GM21390 (cell line): ENCODE results near the gene TPK1.

Source experiments
- ATAC-seq: cut with Tn5 transposase; IDR thresholded peaks from one replicate; pipeline ENCODE4 v1.9.1; 2021; ENCODE audit not compliant: unreplicated experiment

Gene TPK1

DNA sequence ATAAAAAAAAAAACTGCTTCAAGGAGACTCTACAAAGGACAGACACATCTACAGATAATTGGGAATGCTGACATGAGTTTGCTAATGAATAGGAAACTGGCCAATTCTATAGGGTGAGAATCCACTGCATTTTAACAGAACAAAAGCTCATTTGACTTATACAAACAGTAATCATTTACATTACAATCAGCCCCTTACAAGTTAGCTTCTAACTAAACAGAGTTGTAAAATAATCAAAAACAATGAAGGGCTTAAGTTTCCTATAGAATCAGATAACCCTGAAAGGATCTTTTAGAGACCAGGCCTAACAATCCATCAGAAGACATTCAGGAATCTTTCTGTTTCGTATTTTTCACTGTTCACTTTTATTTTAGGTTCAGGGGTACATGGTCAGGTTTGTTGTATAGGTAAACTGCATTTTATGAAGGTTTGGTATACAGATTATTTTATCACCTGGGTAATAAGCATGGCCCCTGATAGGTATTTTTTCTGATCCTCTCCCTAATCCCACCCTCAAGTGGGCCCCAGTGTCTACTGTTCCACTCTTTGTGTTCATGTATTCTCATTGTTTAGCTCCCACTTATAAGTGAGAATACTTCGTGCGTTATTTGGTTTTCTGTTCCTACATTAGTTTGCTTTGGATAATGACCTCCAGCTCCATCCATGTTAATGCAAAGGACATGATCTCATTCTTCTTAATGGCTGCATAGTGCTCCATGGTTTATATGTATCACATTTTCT, 301.0 kb downstream of the TPK1 start:
- no peak for ATAC-seq

GRCh38 chr7:144534196-144534595, 301.7 kb downstream of the TPK1 start:
- ATAC-seq: no peak

- no peak for ATAC-seq
Observed at GRCh38 chr7:144531181-144531580, 304.7 kb downstream of the TPK1 start.

- ATAC-seq: peak; percentile 99
Observed at GRCh38 chr7:144529269-144529926, 306.5 kb downstream of the TPK1 start.

DNA sequence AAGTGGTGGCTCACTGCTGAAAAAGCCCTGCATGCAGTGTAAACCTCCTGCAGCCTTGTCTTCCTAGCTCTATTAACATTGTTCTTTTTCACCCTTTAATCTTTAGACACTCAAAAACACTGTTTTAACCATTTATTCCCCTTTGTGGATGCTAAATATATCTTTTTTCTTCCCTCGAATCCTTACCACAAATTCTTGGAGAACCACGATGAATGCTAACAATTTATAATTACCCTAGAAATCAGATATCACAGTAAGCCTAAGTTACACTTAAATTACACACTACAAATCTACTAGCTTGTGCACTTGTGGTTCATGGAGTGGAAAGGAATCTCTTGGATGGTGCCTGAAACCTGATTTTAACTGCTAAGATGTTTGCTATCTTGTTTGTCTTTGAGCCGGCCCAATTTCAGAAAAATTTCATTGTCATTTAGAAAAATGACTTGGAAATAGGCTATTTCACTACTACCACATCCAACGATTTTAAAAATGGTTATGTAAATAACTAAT, 307.3 kb downstream of the TPK1 start:
- no peak for ATAC-seq

- no peak for ATAC-seq
Observed at GRCh38 chr7:144527051-144527471, 308.8 kb downstream of the TPK1 start.

- no peak for ATAC-seq
Observed at GRCh38 chr7:144525956-144526355, 309.9 kb downstream of the TPK1 start.

DNA sequence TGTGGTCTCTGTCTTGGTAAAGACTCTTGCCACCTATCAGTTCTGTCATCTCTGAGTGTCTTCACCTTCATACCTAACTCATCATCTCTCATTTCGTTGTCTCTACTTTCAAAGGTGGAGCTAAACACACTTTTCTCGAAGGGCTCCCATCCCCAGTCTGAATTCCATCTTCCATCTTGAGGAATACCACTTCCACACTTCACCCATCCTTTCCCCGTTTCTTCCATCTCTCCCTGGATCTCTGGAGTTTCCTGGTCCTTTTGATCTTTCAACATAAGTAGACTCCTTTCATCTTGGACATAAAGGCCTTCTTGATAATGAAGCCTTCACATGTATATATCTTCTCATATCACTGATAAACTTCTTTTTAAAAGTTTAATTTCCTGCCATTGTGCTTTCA, 311.6 kb downstream of the TPK1 start:
- ATAC-seq: no peak

GRCh38 chr7:144523621-144524020, 312.2 kb downstream of the TPK1 start:
- ATAC-seq: no peak

DNA sequence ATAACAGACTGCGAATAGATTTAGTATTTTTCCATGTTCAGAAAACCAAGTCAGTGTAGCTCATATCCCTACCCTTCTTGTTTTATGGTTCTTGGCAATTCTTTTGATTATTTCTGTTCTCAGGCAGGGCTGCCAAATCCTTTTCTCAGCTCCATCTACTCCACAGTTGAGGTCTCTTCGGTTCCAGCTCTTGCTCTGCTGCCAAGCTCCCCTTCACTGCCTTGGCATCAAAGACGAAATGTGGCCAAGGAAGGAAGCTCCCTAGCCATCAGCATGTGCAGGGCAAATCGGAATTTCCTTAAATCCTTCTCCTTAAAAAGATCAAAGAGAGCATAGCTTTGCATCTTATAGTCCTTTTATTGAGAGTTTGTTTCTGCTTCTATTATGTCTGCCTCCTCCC, 315.9 kb downstream of the TPK1 start:
- ATAC-seq: no peak

- no peak for ATAC-seq
Observed at GRCh38 chr7:144518360-144518759, 317.5 kb downstream of the TPK1 start.

- ATAC-seq: no peak
Observed at GRCh38 chr7:144517749-144518148, 318.1 kb downstream of the TPK1 start.

- ATAC-seq: no peak
Observed at GRCh38 chr7:144516729-144517525, 318.9 kb downstream of the TPK1 start.

DNA sequence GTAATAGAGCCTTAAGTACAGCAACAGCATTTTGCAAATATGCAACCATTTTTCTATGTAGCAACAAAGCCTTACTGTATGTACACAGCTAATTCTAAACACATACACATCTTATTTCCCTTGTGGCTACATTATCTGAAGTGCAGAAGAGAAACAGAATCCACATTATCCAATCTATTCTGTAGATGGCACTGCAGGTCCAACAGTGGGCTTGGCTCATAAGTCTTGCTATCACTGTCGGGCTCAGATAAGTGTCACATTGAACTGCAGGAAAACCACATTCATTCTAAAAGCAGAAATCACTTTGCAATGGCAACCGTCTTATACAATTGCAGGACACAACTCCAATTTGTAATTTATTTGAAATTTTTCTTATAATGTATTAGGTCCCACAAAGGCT, 322.5 kb downstream of the TPK1 start:
- peak; percentile 43 for ATAC-seq

GRCh38 chr7:144510621-144511020, 325.2 kb downstream of the TPK1 start:
- ATAC-seq: no peak

- peak; percentile 99 for ATAC-seq
Observed at GRCh38 chr7:144508702-144509101, 327.2 kb downstream of the TPK1 start.

- ATAC-seq: no peak
Observed at GRCh38 chr7:144503215-144503614, 332.6 kb downstream of the TPK1 start.

- no peak for ATAC-seq
Observed at GRCh38 chr7:144500225-144500624, 335.6 kb downstream of the TPK1 start.

DNA sequence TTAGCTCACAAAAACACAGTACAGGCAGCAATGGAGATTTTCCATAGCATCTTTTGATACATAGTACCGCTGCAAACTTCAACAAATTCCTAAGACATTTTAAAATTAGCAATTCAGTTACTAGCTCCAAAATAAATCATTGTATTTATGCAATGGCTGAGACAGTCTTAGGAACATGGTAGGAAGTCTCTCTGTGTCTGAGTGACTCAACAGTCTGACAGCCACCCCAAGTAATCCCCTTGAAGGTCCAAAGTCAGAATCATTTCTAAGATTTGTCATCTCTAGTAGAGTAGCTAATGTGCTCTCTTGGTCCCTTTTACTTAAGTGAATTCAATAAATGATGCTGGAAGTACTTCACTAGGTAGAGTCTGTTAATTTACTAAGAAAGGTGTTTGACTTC, 338.6 kb downstream of the TPK1 start:
- no peak for ATAC-seq

- no peak for ATAC-seq
Observed at GRCh38 chr7:144494355-144494754, 341.5 kb downstream of the TPK1 start.

- ATAC-seq: no peak
Observed at GRCh38 chr7:144489504-144489903, 346.3 kb downstream of the TPK1 start.

GRCh38 chr7:144488977-144489376, 346.9 kb downstream of the TPK1 start:
- ATAC-seq: no peak
